Keratinocyte (primary cell): ENCODE results near the gene PEPD. TPM values are rescaled to one million over a fixed set of nuclear protein-coding genes. Genes with fewer than 3 reads are reported as not detected.

Experiments used
- DNase-seq: peaks from one replicate; pipeline ENCODE4 v3.0.0-alpha.2; 2011; ENCODE audit warnings: low read depth, missing footprints, low spot score
- FAIRE-seq: peaks from 2 replicates; lab custom pipeline; 2011; peaks lifted over from hg19 to GRCh38; lab: Jason Lieb, UNC
- H2AFZ ChIP-seq: 2 replicates; pipeline ENCODE4 v1.6.0; 2012; ENCODE audit warnings: low read length, control low read depth, inconsistent platforms; ENCODE audit not compliant: control insufficient read depth
- H3K27ac ChIP-seq: 2 replicates; pipeline ENCODE4 v1.5.1; 2011; ENCODE audit warnings: low read length; ENCODE audit not compliant: control insufficient read depth, insufficient read depth
- H3K27me3 ChIP-seq: 3 replicates; pipeline ENCODE4 v1.6.0; 2011; ENCODE audit warnings: low read length; ENCODE audit not compliant: control insufficient read depth, insufficient read depth; ENCODE audit errors: extremely low read depth
- H3K36me3 ChIP-seq, 2 experiments: 2 replicates in 1 of 2; 3 replicates in 1 of 2; pipeline ENCODE4 v1.5.1; 2011; ENCODE audit warnings: low read length in 2 of 2, mild to moderate bottlenecking in 1 of 2; ENCODE audit not compliant: control insufficient read depth in 2 of 2, insufficient read depth in 2 of 2; ENCODE audit errors: extremely low read depth in 1 of 2
- H3K4me1 ChIP-seq: 3 replicates; pipeline ENCODE4 v1.5.1; 2011; ENCODE audit warnings: low read length; ENCODE audit not compliant: control insufficient read depth, insufficient read depth; ENCODE audit errors: extremely low read depth
- H3K4me2 ChIP-seq: 3 replicates; pipeline ENCODE4 v1.6.0; 2011; ENCODE audit warnings: low read depth, low read length; ENCODE audit not compliant: control insufficient read depth, insufficient read depth; ENCODE audit errors: extremely low read depth
- H3K4me3 ChIP-seq, 3 experiments: fragments of 200-600 bp in 1 of 3; sonication (generic) in 1 of 3; 2 replicates in 2 of 3; 3 replicates in 1 of 3; pipeline ENCODE4 v1.5.1; 2011 to 2016; ENCODE audit warnings: low read length in 3 of 3, mild to moderate bottlenecking in 3 of 3, control low read depth in 2 of 3, inconsistent platforms in 1 of 3, low read depth in 1 of 3, mixed read lengths in 1 of 3, mixed run types in 1 of 3, moderate library complexity in 1 of 3; ENCODE audit not compliant: control insufficient read depth in 2 of 3, insufficient read depth in 2 of 3; ENCODE audit errors: extremely low read depth in 1 of 3
- H3K79me2 ChIP-seq: 2 replicates; pipeline ENCODE4 v1.6.0; 2012; ENCODE audit warnings: low read length; ENCODE audit not compliant: control insufficient read depth, insufficient read depth
- H3K9ac ChIP-seq: 3 replicates; pipeline ENCODE4 v1.6.0; 2011; ENCODE audit warnings: low read length; ENCODE audit not compliant: control insufficient read depth, insufficient read depth; ENCODE audit errors: extremely low read depth
- H3K9me1 ChIP-seq: 3 replicates; pipeline ENCODE4 v1.6.0; 2011; ENCODE audit warnings: low read length; ENCODE audit not compliant: control insufficient read depth, insufficient read depth; ENCODE audit errors: extremely low read depth
- H3K9me3 ChIP-seq: 2 replicates; pipeline ENCODE4 v1.5.1; 2012; ENCODE audit warnings: low read depth, low read length; ENCODE audit not compliant: control insufficient read depth
- H4K20me1 ChIP-seq: 3 replicates; pipeline ENCODE4 v1.6.0; 2011; ENCODE audit warnings: low read length; ENCODE audit not compliant: control insufficient read depth, insufficient read depth; ENCODE audit errors: extremely low read depth
- EZH2 ChIP-seq: IDR thresholded peaks from one replicate; pipeline ENCODE4 v1.6.1; 2012; ENCODE audit warnings: inconsistent platforms, mild to moderate bottlenecking, low read length, moderate library complexity
- dilution Hi-C: fragments of 300-500 bp; cut with MboI; formaldehyde crosslinking; loops from one replicate; pipeline ENCODE4 v1.7.0; 2020; ENCODE audit warnings: low sequenced_read_pairs; ENCODE audit not compliant: extremely low pct_ligation_motif_present
- polyA plus RNA-seq, 5 experiments: library from polyadenylated mRNA; depleted of rRNA in 3 of 5; stranded (reverse) in 3 of 5; stranded (forward) in 1 of 5; unstranded in 1 of 5; fragments of >200 nt; gene quantifications; 1 replicate in 1 of 5; 2 replicates in 3 of 5; 3 replicates in 1 of 5; pipeline versions ENCODE4 v1.2.1 to v1.2.3, GENCODE V29; 2011 to 2012; ENCODE audit warnings: missing spikeins in 2 of 5, low read depth in 1 of 5, low replicate concordance in 1 of 5
- TF ChIP-seq, protein P1 (sequence below), 3 experiments: IDR thresholded peaks in 1 of 3; conservative IDR thresholded peaks in 1 of 3; optimal IDR thresholded peaks in 1 of 3; 2 replicates in 2 of 3; 3 replicates in 1 of 3; pipeline versions ENCODE3 to v1.5.1; 2011; ENCODE audit warnings: low read length in 3 of 3, mild to moderate bottlenecking in 3 of 3, moderate library complexity in 2 of 3, control low read depth in 1 of 3, inconsistent platforms in 1 of 3; ENCODE audit not compliant: insufficient read depth in 2 of 3; ENCODE audit errors: extremely low read depth in 1 of 3

Gene PEPD
- polyA plus RNA-seq, 1 donor (not counting 4 experiments of a cell fraction or from before 2014, with no cell fraction given), result 36.9 TPM

DNA sequence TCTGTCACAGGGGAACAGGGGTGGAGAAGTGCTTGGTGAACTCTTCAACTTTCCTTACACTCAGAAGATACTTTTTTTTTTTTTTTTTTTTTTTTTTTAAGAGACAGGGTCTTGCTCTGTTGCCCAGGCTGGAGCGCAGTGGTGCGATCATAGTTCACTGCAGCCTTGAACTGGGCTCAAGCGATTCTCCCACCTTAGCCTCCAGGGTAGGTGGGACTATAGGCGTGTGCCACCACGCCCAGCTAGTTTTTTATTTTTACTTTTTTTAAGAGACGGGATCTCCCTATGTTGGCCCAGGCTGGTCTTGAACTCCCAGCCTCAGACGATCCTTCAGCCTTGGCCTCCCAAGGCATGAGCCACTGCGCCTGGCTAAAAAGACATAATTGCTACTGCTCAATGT lies 136.6 kb downstream of the PEPD start:
- FAIRE-seq, result no peak
- Histone ChIP-seq H2AFZ (no peak overlapping the region), H3K9ac (no peak overlapping the region), H3K27ac (no peak overlapping the region), H3K79me2 (peaks cover 57% of the 10 kb centered on the region), H3K27me3 (no peaks in the 10 kb centered on the region), H3K4me1 (no peaks in the 10 kb centered on the region), H3K4me3 (no peak overlapping the region), H4K20me1 (peaks cover 25% of the 10 kb centered on the region), H3K9me3 (no peaks in the 10 kb centered on the region), H3K4me2 (no peak overlapping the region), H3K36me3 (peaks cover 3 to 13% of the 10 kb centered on the region in 2 experiments), H3K9me1 (no peaks in the 10 kb centered on the region)
- dilution Hi-C loops, result no loop called here
- DNase-seq, result no peak
- no peak for TF ChIP-seq EZH2
- TF ChIP-seq, protein P1, sequence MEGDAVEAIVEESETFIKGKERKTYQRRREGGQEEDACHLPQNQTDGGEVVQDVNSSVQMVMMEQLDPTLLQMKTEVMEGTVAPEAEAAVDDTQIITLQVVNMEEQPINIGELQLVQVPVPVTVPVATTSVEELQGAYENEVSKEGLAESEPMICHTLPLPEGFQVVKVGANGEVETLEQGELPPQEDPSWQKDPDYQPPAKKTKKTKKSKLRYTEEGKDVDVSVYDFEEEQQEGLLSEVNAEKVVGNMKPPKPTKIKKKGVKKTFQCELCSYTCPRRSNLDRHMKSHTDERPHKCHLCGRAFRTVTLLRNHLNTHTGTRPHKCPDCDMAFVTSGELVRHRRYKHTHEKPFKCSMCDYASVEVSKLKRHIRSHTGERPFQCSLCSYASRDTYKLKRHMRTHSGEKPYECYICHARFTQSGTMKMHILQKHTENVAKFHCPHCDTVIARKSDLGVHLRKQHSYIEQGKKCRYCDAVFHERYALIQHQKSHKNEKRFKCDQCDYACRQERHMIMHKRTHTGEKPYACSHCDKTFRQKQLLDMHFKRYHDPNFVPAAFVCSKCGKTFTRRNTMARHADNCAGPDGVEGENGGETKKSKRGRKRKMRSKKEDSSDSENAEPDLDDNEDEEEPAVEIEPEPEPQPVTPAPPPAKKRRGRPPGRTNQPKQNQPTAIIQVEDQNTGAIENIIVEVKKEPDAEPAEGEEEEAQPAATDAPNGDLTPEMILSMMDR (optimal IDR thresholded peaks at IDR 0.05 in 1 of 3, IDR thresholded peaks at IDR 0.05 in 1 of 3, conservative IDR thresholded peaks at IDR 0.05 in 1 of 3; ENCODE audit: extremely low read depth in 1 of 3, insufficient read depth in 2 of 3, low read length in 3 of 3), result no peak

DNA sequence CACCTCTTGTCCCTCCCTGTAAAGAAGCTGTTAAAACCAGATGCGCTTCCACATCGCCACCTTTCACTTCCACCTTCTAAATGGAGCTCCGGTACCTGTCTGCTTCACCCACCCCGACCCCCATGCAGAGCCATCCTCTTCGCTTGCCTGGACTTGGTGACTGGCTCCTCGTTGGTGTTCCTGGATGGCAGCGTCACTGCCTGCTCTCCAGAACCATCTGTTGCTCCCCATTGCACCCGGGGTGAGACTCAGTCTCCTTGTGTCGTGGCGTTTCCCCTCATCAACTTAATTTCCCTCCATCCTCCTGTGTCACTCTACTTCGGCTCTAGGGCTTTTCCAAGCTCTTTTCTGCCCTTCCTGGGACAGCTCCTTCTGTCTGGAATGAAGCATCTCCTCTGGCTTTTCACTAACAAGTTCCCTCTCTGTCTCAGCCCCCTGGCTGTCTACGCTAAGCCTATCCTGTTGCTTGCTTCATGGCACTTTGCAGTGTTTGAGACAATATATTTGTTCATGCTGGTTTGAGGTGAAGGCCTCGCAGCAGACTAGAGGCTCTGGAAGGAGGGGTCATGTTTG lies 137.8 kb downstream of the PEPD start:
- H3K9me1 ChIP-seq, result no peaks in the 10 kb centered on the region
- no peak for TF ChIP-seq EZH2
- TF ChIP-seq, protein P1 (optimal IDR thresholded peaks at IDR 0.05 in 1 of 3, IDR thresholded peaks at IDR 0.05 in 1 of 3, conservative IDR thresholded peaks at IDR 0.05 in 1 of 3; ENCODE audit: extremely low read depth in 1 of 3, insufficient read depth in 2 of 3, low read length in 3 of 3), result no peak
- peaks cover 29% of the 10 kb centered on the region for H4K20me1 ChIP-seq
- peaks cover 69% of the 10 kb centered on the region for H3K79me2 ChIP-seq
- no peak overlapping the region for H2AFZ ChIP-seq
- dilution Hi-C loops, result no loop called here
- H3K4me1 ChIP-seq, result peaks cover 5% of the 10 kb centered on the region
- no peak overlapping the region for H3K27ac ChIP-seq
- H3K9me3 ChIP-seq, result no peaks in the 10 kb centered on the region
- H3K36me3 ChIP-seq, result peaks cover 2 to 23% of the 10 kb centered on the region in 2 experiments
- H3K9ac ChIP-seq, result no peak overlapping the region
- no peak overlapping the region for H3K4me3 ChIP-seq
- no peaks in the 10 kb centered on the region for H3K27me3 ChIP-seq
- DNase-seq (no peak), FAIRE-seq (no peak)
- no peak overlapping the region for H3K4me2 ChIP-seq
